ENCODE data around the gene FXYD2. TPM values are rescaled to one million over a fixed set of nuclear protein-coding genes. Genes with fewer than 3 reads are reported as not detected.

FXYD2 gene
- total and polyA plus RNA-seq, 2 of the 13 experiments (the other 11 are each of a cell fraction or from before 2014, with no cell fraction given), result 45.9 to 106 TPM

DNA sequence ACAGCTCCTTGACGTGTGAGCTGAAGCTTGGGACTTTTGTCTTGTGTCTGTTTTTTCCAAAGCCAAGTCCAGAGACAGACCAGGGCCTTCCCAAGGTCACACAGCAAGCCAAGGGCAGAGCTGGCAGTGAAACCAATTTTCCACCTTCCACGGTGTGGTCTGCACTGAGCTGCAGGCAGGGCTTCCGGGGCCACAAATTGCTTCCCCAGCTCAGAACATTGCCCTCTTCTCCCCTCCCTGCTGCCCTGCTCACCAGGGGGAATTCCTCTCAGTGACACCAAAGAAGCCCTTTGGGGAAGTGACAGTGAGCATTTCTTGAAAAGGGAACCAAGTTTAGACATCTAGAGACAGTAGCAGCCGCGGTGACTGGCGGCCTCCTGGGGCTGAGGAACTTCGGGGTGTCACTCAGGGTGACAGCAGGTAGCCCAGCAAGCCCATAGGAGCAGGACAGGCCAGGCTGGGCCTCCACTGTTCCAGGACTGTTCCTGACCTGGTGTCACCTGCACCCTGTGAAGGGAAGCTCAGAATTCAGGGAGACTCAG lies 9.2 kb downstream of the FXYD2 start:
- H4K20me1 ChIP-seq (ENCODE audit: insufficient read depth, low read length), result peaks cover 3% of the 10 kb centered on the region; the same call in 1 of the 2 replicates
- no peak overlapping the region for H2AFZ ChIP-seq (ENCODE audit: low read length)
- no peak for DNase-seq (ENCODE audit: low spot score)
- no peaks in the 10 kb centered on the region for H3K79me2 ChIP-seq (ENCODE audit: insufficient read depth, low read length)
- no TSS peak for BruUV-seq (replicated peaks)
- peak overlapping the region; percentile 90 for H3K4me2 ChIP-seq (ENCODE audit: low read depth, low read length)
- intact Hi-C loops (cut with micrococcal nuclease; ENCODE audit: unreplicated experiment), result no loop called here
- peak overlapping the region; percentile 34 for H3K9ac ChIP-seq (ENCODE audit: insufficient read depth, low read depth, low read length)
- peak overlapping the region in 1 of 3 experiments; percentile 61; a peak in 3 of 6 replicates for H3K4me3 ChIP-seq (replicated peaks in 1 of 3; ENCODE audit: insufficient read depth in 1 of 3, low read depth in 2 of 3, low read length in 3 of 3)
- CTCF ChIA-PET (ENCODE audit: low intra/inter-chr PET ratio, low total read pairs), result no interaction called here
- WGBS (ENCODE audit: low lambda C conversion rate), result 0% methylated on average over 1 of the region's 7 CpGs
- no peak overlapping the region for H3K27ac ChIP-seq (ENCODE audit: extremely low read length, insufficient read depth, low read length)
- POLR2A ChIA-PET, result interaction anchor here (0.7 to 2.2 kb wide), 3 partner anchors 9 to 389 kb away, joined by 3 to 10 read pairs (median 3); partner anchors contain the start of gene FXYD2
- no peaks in the 10 kb centered on the region for H3K36me3 ChIP-seq (replicated peaks in 1 of 2; ENCODE audit: control insufficient read depth in 1 of 2, insufficient read depth in 2 of 2, low read length in 2 of 2)
- no peak for TF ChIP-seq EP300 (IDR thresholded peaks at IDR 0.05; ENCODE audit: low read depth in 2 of 2, low read length in 2 of 2)
- no peak for TF ChIP-seq EP300 (CRISPR knock-in tag; IDR thresholded peaks at IDR 0.05; ENCODE audit: borderline replicate concordance)
- 0 out of 2 replicates have a peak, but pooled peaks have one; percentile 45 for TF ChIP-seq ZMYM3 (CRISPR knock-in tag; IDR thresholded peaks at IDR 0.05)
- no peak for TF ChIP-seq IKZF1 (IDR thresholded peaks at IDR 0.05)
- no peak for TF ChIP-seq ZNF761 (CRISPR knock-in tag; conservative IDR thresholded peaks at IDR 0.05)
- no peak for TF ChIP-seq DNMT1 (CRISPR knock-in tag; IDR thresholded peaks at IDR 0.05)
- TF ChIP-seq, protein P1, sequence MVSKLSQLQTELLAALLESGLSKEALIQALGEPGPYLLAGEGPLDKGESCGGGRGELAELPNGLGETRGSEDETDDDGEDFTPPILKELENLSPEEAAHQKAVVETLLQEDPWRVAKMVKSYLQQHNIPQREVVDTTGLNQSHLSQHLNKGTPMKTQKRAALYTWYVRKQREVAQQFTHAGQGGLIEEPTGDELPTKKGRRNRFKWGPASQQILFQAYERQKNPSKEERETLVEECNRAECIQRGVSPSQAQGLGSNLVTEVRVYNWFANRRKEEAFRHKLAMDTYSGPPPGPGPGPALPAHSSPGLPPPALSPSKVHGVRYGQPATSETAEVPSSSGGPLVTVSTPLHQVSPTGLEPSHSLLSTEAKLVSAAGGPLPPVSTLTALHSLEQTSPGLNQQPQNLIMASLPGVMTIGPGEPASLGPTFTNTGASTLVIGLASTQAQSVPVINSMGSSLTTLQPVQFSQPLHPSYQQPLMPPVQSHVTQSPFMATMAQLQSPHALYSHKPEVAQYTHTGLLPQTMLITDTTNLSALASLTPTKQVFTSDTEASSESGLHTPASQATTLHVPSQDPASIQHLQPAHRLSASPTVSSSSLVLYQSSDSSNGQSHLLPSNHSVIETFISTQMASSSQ (IDR thresholded peaks at IDR 0.05; ENCODE audit: low read depth), result no peak
- TF ChIP-seq, protein P1 (CRISPR knock-in tag; IDR thresholded peaks at IDR 0.05; ENCODE audit: borderline replicate concordance), result 0 out of 2 replicates have a peak, but pooled peaks have one; percentile 3
- peak; percentile 42 for TF ChIP-seq AGO2 (optimal IDR thresholded peaks at IDR 0.05; ENCODE audit: low read depth, low read length)
- TF ChIP-seq ZNF768 (CRISPR knock-in tag; IDR thresholded peaks at IDR 0.05), result peak; percentile 96
- no peak for FAIRE-seq
- H3K27me3 ChIP-seq (ENCODE audit: control insufficient read depth in 1 of 2, insufficient read depth in 2 of 2, low read length in 2 of 2), result peaks cover 0 to 5% of the 10 kb centered on the region in 2 experiments; a peak in 1 of 5 replicates
- H3K4me1 ChIP-seq (ENCODE audit: insufficient read depth, low read length), result peaks cover 60% of the 10 kb centered on the region
- in situ Hi-C loops (cut with HindIII; ENCODE audit: extremely low pct_ligation_motif_present, low pct_unique_long_range_greater_than_20kb), result no loop called here
- no peaks in the 10 kb centered on the region for H3K9me3 ChIP-seq (ENCODE audit: low read length)
- 0 out of 3 replicates have a peak, but pooled peaks have one; percentile 4 for ATAC-seq

Measured in HepG2 (cell line).